HepG2 (cell line): ENCODE measurements around the gene MYH9. TPM values are rescaled to one million over a fixed set of nuclear protein-coding genes. Genes with fewer than 3 reads are reported as not detected.

Source experiments
- ATAC-seq: fragments of 200-7000 bp; cut with Tn5 transposase; 3 replicates; pipeline ENCODE4 v1.9.1; 2020; ENCODE audit warnings: mild to moderate bottlenecking, moderate library complexity
- BruUV-seq: library from RNA; stranded (reverse); fragments of 400-500 nt; replicated peaks from 2 replicates; lab custom pipeline; 2021; lab: Mats Ljungman, UMichigan
- CTCF ChIA-PET: fragments of 300-600 bp; formaldehyde crosslinking; extraction: SDS; loops from one replicate; lab custom pipeline; 2021; ENCODE audit warnings: low total read pairs, inconsistent platforms, low intra/inter-chr PET ratio; lab: Yijun Ruan, JAX
- POLR2A ChIA-PET: fragments of 350-600 bp; sonication (Branson Sonifier 250); formaldehyde crosslinking; loops from one replicate; lab custom pipeline; 2020; ENCODE audit warnings: antibody characterized with exemption, inconsistent platforms; lab: Yijun Ruan, JAX
- DNase-seq: peaks from one replicate; pipeline ENCODE4 v3.0.0-alpha.2; 2015; ENCODE audit warnings: low spot score
- FAIRE-seq: peaks from 3 replicates; lab custom pipeline; 2011; peaks lifted over from hg19 to GRCh38; lab: Jason Lieb, UNC
- H2AFZ ChIP-seq: one replicate; pipeline ENCODE4 v1.6.1; 2011; ENCODE audit warnings: low read length, inconsistent platforms
- H3K27ac ChIP-seq: fragments of 300-600 bp; 3 replicates; pipeline ENCODE4 v1.8.0; 2011; ENCODE audit warnings: mixed run types, mild to moderate bottlenecking, mixed read lengths, low read length, inconsistent platforms; ENCODE audit not compliant: insufficient read depth; ENCODE audit errors: extremely low read length
- H3K27me3 ChIP-seq, 2 experiments: fragments of 200-600 bp in 1 of 2; 2 replicates in 1 of 2; 3 replicates in 1 of 2; pipeline versions ENCODE4 v1.6.0 to v1.8.0; 2011; ENCODE audit warnings: low read length in 2 of 2, mild to moderate bottlenecking in 2 of 2, moderate library complexity in 2 of 2, inconsistent platforms in 1 of 2; ENCODE audit not compliant: insufficient read depth in 2 of 2, control insufficient read depth in 1 of 2
- H3K36me3 ChIP-seq, 2 experiments: fragments of 200-600 bp in 1 of 2; replicated peaks in 1 of 2; 2 replicates in 1 of 2; 3 replicates in 1 of 2; pipeline versions ENCODE4 v1.5.1 to v1.8.0; 2011; ENCODE audit warnings: low read length in 2 of 2, inconsistent platforms in 1 of 2; ENCODE audit not compliant: insufficient read depth in 2 of 2, control insufficient read depth in 1 of 2
- H3K4me1 ChIP-seq: 2 replicates; pipeline ENCODE4 v1.5.1; 2012; ENCODE audit warnings: low read length, inconsistent platforms; ENCODE audit not compliant: insufficient read depth
- H3K4me2 ChIP-seq: 2 replicates; pipeline ENCODE4 v1.6.0; 2011; ENCODE audit warnings: low read depth, low read length, inconsistent platforms
- H3K4me3 ChIP-seq, 3 experiments: fragments of 200-600 bp in 1 of 3; sonication (generic), shearing (Covaris generic) in 1 of 3; replicated peaks in 1 of 3; 2 replicates each; pipeline ENCODE4 v1.5.1; 2011 to 2016; ENCODE audit warnings: low read length in 3 of 3, inconsistent platforms in 2 of 3, low read depth in 2 of 3, mild to moderate bottlenecking in 2 of 3, control low read depth in 1 of 3, mixed read lengths in 1 of 3; ENCODE audit not compliant: insufficient read depth in 1 of 3
- H3K79me2 ChIP-seq: one replicate; pipeline ENCODE4 v1.6.1; 2011; ENCODE audit warnings: low read length, inconsistent platforms; ENCODE audit not compliant: insufficient read depth
- H3K9ac ChIP-seq: 2 replicates; pipeline ENCODE4 v1.6.0; 2011; ENCODE audit warnings: mild to moderate bottlenecking, low read depth, low read length, inconsistent platforms; ENCODE audit not compliant: insufficient read depth
- H3K9me3 ChIP-seq: 2 replicates; pipeline ENCODE4 v1.5.1; 2012; ENCODE audit warnings: mild to moderate bottlenecking, low read length
- H4K20me1 ChIP-seq: 2 replicates; pipeline ENCODE4 v1.6.0; 2011; ENCODE audit warnings: inconsistent platforms, mild to moderate bottlenecking, low read length, moderate library complexity; ENCODE audit not compliant: insufficient read depth
- ATRX ChIP-seq: sonication (generic); formaldehyde crosslinking; IDR thresholded peaks from 2 replicates; pipeline ENCODE4 v1.4.0; 2020; ENCODE audit warnings: missing genetic modification reagents, borderline replicate concordance
- BCL6 ChIP-seq: IDR thresholded peaks from 2 replicates; pipeline ENCODE4 v1.6.1; 2016; ENCODE audit warnings: missing genetic modification reagents, missing compliant biosample characterization
- HNF4G ChIP-seq, 2 experiments: sonication (generic) in 1 of 2; formaldehyde crosslinking in 1 of 2; IDR thresholded peaks; 2 replicates each; pipeline versions ENCODE4 v1.4.0 to v1.6.1; 2011 to 2020; ENCODE audit warnings: borderline replicate concordance in 2 of 2, low read depth in 2 of 2, mild to moderate bottlenecking in 2 of 2, low read length in 1 of 2, missing genetic modification reagents in 1 of 2, moderate library complexity in 1 of 2
- LCORL ChIP-seq, 2 experiments: fragments of 450-650 bp in 1 of 2; sonication (generic) in 1 of 2; formaldehyde crosslinking in 1 of 2; IDR thresholded peaks; 2 replicates each; pipeline versions ENCODE4 v1.5.0 to v1.6.1; 2017 to 2020; ENCODE audit warnings: antibody characterized with exemption in 1 of 2, missing genetic modification reagents in 1 of 2
- MED1 ChIP-seq: sonication (generic); formaldehyde crosslinking; IDR thresholded peaks from 2 replicates; pipeline ENCODE4 v1.4.0; 2020; ENCODE audit warnings: missing genetic modification reagents
- MYC ChIP-seq: sonication (generic); formaldehyde crosslinking; IDR thresholded peaks from 2 replicates; pipeline ENCODE4 v1.9.0; 2021; ENCODE audit warnings: missing genetic modification reagents, borderline replicate concordance
- NFATC3 ChIP-seq: sonication (generic); formaldehyde crosslinking; IDR thresholded peaks from 2 replicates; pipeline ENCODE4 v1.5.1; 2020; ENCODE audit warnings: mild to moderate bottlenecking, missing genetic modification reagents
- RCOR2 ChIP-seq: IDR thresholded peaks from 2 replicates; pipeline ENCODE4 v1.6.1; 2016; ENCODE audit warnings: missing biosample characterization, missing genetic modification reagents
- RXRA ChIP-seq: sonication (generic); formaldehyde crosslinking; IDR thresholded peaks from 2 replicates; pipeline ENCODE4 v1.5.1; 2020; ENCODE audit warnings: missing genetic modification reagents
- RXRB ChIP-seq: IDR thresholded peaks from 2 replicates; pipeline ENCODE4 v1.6.1; 2016; ENCODE audit warnings: borderline replicate concordance, missing genetic modification reagents, missing compliant biosample characterization
- TGIF2 ChIP-seq: IDR thresholded peaks from 2 replicates; pipeline ENCODE4 v1.6.1; 2016; ENCODE audit warnings: control low read depth, missing compliant biosample characterization
- YEATS4 ChIP-seq: sonication (generic); formaldehyde crosslinking; IDR thresholded peaks from 2 replicates; pipeline ENCODE4 v1.4.0; 2020; ENCODE audit warnings: missing genetic modification reagents, borderline replicate concordance
- ZMYM3 ChIP-seq: sonication (generic); formaldehyde crosslinking; IDR thresholded peaks from 2 replicates; pipeline ENCODE4 v1.5.1; 2020; ENCODE audit warnings: mild to moderate bottlenecking, missing genetic modification reagents
- ZNF207 ChIP-seq: fragments of 450-650 bp; IDR thresholded peaks from 2 replicates; pipeline ENCODE4 v1.6.1; 2016; ENCODE audit warnings: antibody characterized with exemption, borderline replicate concordance
- ZNF672 ChIP-seq: sonication (generic); formaldehyde crosslinking; IDR thresholded peaks from 2 replicates; pipeline ENCODE4 v1.8.1; 2022; ENCODE audit warnings: missing genetic modification reagents
- WGBS: methylation state at CpG from one replicate; pipeline ENCODE4 v1.1.6; 2017; ENCODE audit warnings: low lambda C conversion rate; 5-methylcytosine and 5-hydroxymethylcytosine counted together
- in situ Hi-C: cut with HindIII; loops from 2 replicates; pipeline ENCODE4 v1.10.0; 2017; ENCODE audit warnings: low pct_unique_long_range_greater_than_20kb; ENCODE audit not compliant: extremely low pct_ligation_motif_present
- intact Hi-C: fragments of 100-400 bp; cut with micrococcal nuclease; formaldehyde crosslinking; loops from one replicate; pipeline ENCODE4 v1.10.0; 2022; ENCODE audit not compliant: unreplicated experiment
- polyA plus RNA-seq, 8 experiments: library from polyadenylated mRNA; depleted of rRNA in 3 of 8; stranded (reverse) in 7 of 8; unstranded in 1 of 8; fragments of >200 nt; fragmentation: Illumina TruSeq in 4 of 8; extraction: Trizol in 4 of 8; gene quantifications; 2 replicates each; pipeline versions ENCODE4 v1.2.1 to v1.2.3, GENCODE V29; 2011 to 2016; ENCODE audit warnings: low read depth in 4 of 8, missing spikeins in 1 of 8, mixed read lengths in 1 of 8; ENCODE audit not compliant: insufficient read depth in 1 of 8
- total RNA-seq, 5 experiments: library from RNA; depleted of rRNA; stranded (reverse); fragments of >200 nt; fragmentation: Illumina TruSeq; extraction: Trizol; gene quantifications; 2 replicates each; pipeline ENCODE4 v1.2.3, GENCODE V29; 2016; ENCODE audit warnings: low read depth in 1 of 5
- TF ChIP-seq, protein P1 (sequence below): IDR thresholded peaks from 2 replicates; pipeline ENCODE4 v1.4.0; 2020; ENCODE audit warnings: mild to moderate bottlenecking, missing genetic modification reagents
- TF ChIP-seq, protein P2 (sequence below): sonication (generic); formaldehyde crosslinking; IDR thresholded peaks from 2 replicates; pipeline ENCODE4 v1.4.0; 2020; ENCODE audit warnings: missing genetic modification reagents

MYH9 gene
- total and polyA plus RNA-seq, 2 of the 13 experiments (the other 11 are each of a cell fraction or from before 2014, with no cell fraction given) = 50.7 to 98.5 TPM

DNA sequence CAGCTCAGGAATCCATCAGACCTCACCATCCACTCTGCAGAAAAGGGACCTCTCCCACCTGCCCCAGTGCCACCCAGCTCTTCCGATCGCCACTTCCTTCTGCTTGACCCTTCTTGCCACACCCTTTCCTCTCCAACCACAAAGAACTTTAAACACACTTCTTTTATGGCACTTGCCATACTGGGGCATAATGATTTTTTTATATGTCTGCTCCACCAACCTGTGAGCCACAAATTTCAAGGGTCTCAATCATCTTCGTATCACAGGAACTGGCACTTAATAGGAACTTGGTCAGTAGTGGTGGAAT is 11.7 kb upstream of the MYH9 start (continued):
- no peak for TF ChIP-seq ZNF207
- no peak for TF ChIP-seq NFATC3
- TF ChIP-seq ATRX (CRISPR knock-in tag) = no peak

DNA sequence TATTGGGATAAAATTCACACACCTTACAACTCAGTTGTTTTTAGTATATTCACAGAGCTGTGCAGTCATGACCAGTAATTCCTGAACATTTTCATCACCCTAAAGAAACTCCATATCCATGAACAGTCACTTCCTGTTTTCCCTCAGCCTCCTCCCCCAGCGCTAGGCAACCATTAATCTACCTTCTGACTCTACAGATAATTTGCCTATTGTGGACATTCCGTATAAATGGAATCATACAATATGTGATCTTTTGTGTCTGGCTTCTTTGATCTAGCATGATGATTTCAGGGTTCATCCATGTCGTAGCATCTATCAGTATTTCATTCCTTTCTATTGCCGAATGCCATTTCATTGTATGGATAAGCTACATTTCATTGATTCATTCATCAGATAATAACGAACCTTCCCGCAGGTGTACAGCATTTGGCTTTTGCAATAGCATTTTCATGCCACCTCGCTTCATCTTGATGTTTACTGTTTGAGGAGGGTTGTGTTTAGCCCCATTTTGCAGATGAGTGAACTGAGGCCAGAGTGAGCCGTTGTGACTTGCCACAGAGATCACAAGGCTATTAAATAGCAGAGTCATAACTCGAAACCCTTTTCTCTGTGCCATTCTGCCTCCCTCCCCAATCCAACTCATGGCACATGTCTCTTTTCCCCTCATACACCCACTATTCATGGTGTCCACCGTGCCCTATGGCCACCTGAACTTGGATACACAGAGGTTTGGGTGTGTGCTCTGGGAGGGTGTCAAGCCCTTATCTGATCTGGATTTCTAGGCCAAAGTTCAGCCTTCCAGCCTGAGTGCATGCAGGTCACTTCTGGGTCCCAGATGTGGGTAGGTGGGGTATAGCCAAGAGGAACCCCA is 11.1 kb upstream of the MYH9 start:
- DNase-seq = peak; percentile 51
- POLR2A ChIA-PET = interaction anchor here (0.7 to 4.2 kb wide), 6 partner anchors 11 to 83 kb away, joined by 3 to 26 read pairs (median 3); partner anchors contain the start of genes MYH9 and TXN2
- H3K36me3 ChIP-seq = no peaks in the 10 kb centered on the region
- H2AFZ ChIP-seq = no peak overlapping the region
- H4K20me1 ChIP-seq = no peaks in the 10 kb centered on the region
- H3K9me3 ChIP-seq = no peaks in the 10 kb centered on the region
- CTCF ChIA-PET = no interaction called here
- no peaks in the 10 kb centered on the region for H3K27me3 ChIP-seq
- H3K4me2 ChIP-seq = peak overlapping the region; percentile 38
- intact Hi-C loops = no loop called here
- in situ Hi-C loops = no loop called here
- peaks cover 49% of the 10 kb centered on the region for H3K4me1 ChIP-seq
- no peak; the same call in 2 of the 3 replicates for ATAC-seq
- 51% methylated on average over 10 of the region's 10 CpGs for WGBS
- no peak overlapping the region for H3K4me3 ChIP-seq
- no peak overlapping the region for H3K27ac ChIP-seq
- no peaks in the 10 kb centered on the region for H3K79me2 ChIP-seq
- FAIRE-seq = no peak
- BruUV-seq = no TSS peak
- H3K9ac ChIP-seq = no peak overlapping the region
- TF ChIP-seq, protein P1, sequence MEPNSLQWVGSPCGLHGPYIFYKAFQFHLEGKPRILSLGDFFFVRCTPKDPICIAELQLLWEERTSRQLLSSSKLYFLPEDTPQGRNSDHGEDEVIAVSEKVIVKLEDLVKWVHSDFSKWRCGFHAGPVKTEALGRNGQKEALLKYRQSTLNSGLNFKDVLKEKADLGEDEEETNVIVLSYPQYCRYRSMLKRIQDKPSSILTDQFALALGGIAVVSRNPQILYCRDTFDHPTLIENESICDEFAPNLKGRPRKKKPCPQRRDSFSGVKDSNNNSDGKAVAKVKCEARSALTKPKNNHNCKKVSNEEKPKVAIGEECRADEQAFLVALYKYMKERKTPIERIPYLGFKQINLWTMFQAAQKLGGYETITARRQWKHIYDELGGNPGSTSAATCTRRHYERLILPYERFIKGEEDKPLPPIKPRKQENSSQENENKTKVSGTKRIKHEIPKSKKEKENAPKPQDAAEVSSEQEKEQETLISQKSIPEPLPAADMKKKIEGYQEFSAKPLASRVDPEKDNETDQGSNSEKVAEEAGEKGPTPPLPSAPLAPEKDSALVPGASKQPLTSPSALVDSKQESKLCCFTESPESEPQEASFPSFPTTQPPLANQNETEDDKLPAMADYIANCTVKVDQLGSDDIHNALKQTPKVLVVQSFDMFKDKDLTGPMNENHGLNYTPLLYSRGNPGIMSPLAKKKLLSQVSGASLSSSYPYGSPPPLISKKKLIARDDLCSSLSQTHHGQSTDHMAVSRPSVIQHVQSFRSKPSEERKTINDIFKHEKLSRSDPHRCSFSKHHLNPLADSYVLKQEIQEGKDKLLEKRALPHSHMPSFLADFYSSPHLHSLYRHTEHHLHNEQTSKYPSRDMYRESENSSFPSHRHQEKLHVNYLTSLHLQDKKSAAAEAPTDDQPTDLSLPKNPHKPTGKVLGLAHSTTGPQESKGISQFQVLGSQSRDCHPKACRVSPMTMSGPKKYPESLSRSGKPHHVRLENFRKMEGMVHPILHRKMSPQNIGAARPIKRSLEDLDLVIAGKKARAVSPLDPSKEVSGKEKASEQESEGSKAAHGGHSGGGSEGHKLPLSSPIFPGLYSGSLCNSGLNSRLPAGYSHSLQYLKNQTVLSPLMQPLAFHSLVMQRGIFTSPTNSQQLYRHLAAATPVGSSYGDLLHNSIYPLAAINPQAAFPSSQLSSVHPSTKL (CRISPR knock-in tag) = peak; percentile 32; the same call in 1 of the 2 replicates
- TF ChIP-seq HNF4G (IDR thresholded peaks at IDR 0.05; ENCODE audit: borderline replicate concordance, low read depth, low read length) (0 out of 2 replicates have a peak, but pooled peaks have one; percentile 31), HNF4G (CRISPR knock-in tag; IDR thresholded peaks at IDR 0.05; ENCODE audit: borderline replicate concordance, low read depth) (no peak), MYC (CRISPR knock-in tag) (peak; percentile 34; the same call in 1 of the 2 replicates), BCL6 (peak; percentile 35; the same call in 1 of the 2 replicates), ZMYM3 (CRISPR knock-in tag) (peak; percentile 86), RXRB (peak; percentile 89), ZNF672 (CRISPR knock-in tag) (no peak), TGIF2 (0 out of 2 replicates have a peak, but pooled peaks have one; percentile 28), YEATS4 (no peak), MED1 (CRISPR knock-in tag) (peak; percentile 29; the same call in 1 of the 2 replicates), RXRA (CRISPR knock-in tag) (peak; percentile 33; the same call in 1 of the 2 replicates), RCOR2 (peak; percentile 46; the same call in 1 of the 2 replicates), LCORL (IDR thresholded peaks at IDR 0.05) (no peak), LCORL (CRISPR knock-in tag; IDR thresholded peaks at IDR 0.05) (peak; percentile 44; the same call in 1 of the 2 replicates)
- TF ChIP-seq, protein P2, sequence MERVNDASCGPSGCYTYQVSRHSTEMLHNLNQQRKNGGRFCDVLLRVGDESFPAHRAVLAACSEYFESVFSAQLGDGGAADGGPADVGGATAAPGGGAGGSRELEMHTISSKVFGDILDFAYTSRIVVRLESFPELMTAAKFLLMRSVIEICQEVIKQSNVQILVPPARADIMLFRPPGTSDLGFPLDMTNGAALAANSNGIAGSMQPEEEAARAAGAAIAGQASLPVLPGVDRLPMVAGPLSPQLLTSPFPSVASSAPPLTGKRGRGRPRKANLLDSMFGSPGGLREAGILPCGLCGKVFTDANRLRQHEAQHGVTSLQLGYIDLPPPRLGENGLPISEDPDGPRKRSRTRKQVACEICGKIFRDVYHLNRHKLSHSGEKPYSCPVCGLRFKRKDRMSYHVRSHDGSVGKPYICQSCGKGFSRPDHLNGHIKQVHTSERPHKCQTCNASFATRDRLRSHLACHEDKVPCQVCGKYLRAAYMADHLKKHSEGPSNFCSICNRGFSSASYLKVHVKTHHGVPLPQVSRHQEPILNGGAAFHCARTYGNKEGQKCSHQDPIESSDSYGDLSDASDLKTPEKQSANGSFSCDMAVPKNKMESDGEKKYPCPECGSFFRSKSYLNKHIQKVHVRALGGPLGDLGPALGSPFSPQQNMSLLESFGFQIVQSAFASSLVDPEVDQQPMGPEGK (CRISPR knock-in tag) = 0 out of 2 replicates have a peak, but pooled peaks have one; percentile 19
